HepG2 (cell line): ENCODE measurements around the gene ARHGDIA. TPM values are rescaled to one million over a fixed set of nuclear protein-coding genes. Genes with fewer than 3 reads are reported as not detected.

Source experiments
- CHD2 ChIP-seq: IDR thresholded peaks from 2 replicates; pipeline ENCODE4 v1.6.1; 2011; ENCODE audit warnings: low read depth, low read length, improper control_type of control experiment
- FOXP1 ChIP-seq, 2 experiments: fragments of 450-650 bp in 1 of 2; IDR thresholded peaks; 2 replicates each; pipeline ENCODE4 v1.6.1; 2017 to 2018; ENCODE audit warnings: antibody characterized with exemption in 1 of 2
- KMT2B ChIP-seq: IDR thresholded peaks from 2 replicates; pipeline ENCODE4 v1.6.1; 2016; ENCODE audit warnings: missing genetic modification reagents, missing compliant biosample characterization
- MAZ ChIP-seq, 2 experiments: sonication (generic) in 1 of 2; formaldehyde crosslinking in 1 of 2; IDR thresholded peaks; 2 replicates each; pipeline versions ENCODE4 v1.5.0 to v1.6.1; 2012 to 2020; ENCODE audit warnings: low read depth in 2 of 2, mild to moderate bottlenecking in 2 of 2, borderline replicate concordance in 1 of 2, improper control_type of control experiment in 1 of 2, low read length in 1 of 2, missing genetic modification reagents in 1 of 2, moderate library complexity in 1 of 2
- PAWR ChIP-seq: sonication (generic); formaldehyde crosslinking; IDR thresholded peaks from 2 replicates; pipeline ENCODE4 v1.4.0; 2020; ENCODE audit warnings: missing genetic modification reagents, mild to moderate bottlenecking, borderline replicate concordance
- SCMH1 ChIP-seq: sonication (generic); formaldehyde crosslinking; IDR thresholded peaks from 2 replicates; pipeline ENCODE4 v1.9.0; 2021; ENCODE audit warnings: missing genetic modification reagents, mild to moderate bottlenecking, borderline replicate concordance
- TCF7 ChIP-seq: sonication (generic); IDR thresholded peaks from 2 replicates; pipeline ENCODE4 v1.6.1; 2016; ENCODE audit warnings: antibody characterized with exemption, low read depth
- ZBTB7B ChIP-seq: sonication (generic); formaldehyde crosslinking; IDR thresholded peaks from 2 replicates; pipeline ENCODE4 v1.4.0; 2020; ENCODE audit warnings: missing genetic modification reagents
- ZMYM2 ChIP-seq: sonication (generic); formaldehyde crosslinking; IDR thresholded peaks from 2 replicates; pipeline ENCODE4 v1.8.0; 2022; ENCODE audit warnings: mild to moderate bottlenecking, missing genetic modification reagents
- ZNF329 ChIP-seq: sonication (generic); formaldehyde crosslinking; IDR thresholded peaks from 2 replicates; pipeline ENCODE4 v1.9.0; 2021; ENCODE audit warnings: low read depth, mild to moderate bottlenecking, missing genetic modification reagents
- ZNF431 ChIP-seq: sonication (generic); formaldehyde crosslinking; IDR thresholded peaks from 2 replicates; pipeline ENCODE4 v1.9.0; 2022; ENCODE audit warnings: missing genetic modification reagents, low read depth, mild to moderate bottlenecking, borderline replicate concordance
- ZNF530 ChIP-seq: sonication (generic); formaldehyde crosslinking; IDR thresholded peaks from 2 replicates; pipeline ENCODE4 v1.5.0; 2020; ENCODE audit warnings: low read depth, mild to moderate bottlenecking, missing genetic modification reagents
- ZNF577 ChIP-seq: sonication (generic); formaldehyde crosslinking; IDR thresholded peaks from 2 replicates; pipeline ENCODE4 v1.4.0; 2020; ENCODE audit warnings: mild to moderate bottlenecking, low read depth, missing genetic modification reagents, borderline replicate concordance
- ZNF883 ChIP-seq: sonication (generic); formaldehyde crosslinking; IDR thresholded peaks from 2 replicates; pipeline ENCODE4 v1.5.1; 2020; ENCODE audit warnings: mild to moderate bottlenecking, missing genetic modification reagents; ENCODE audit errors: not compliant biosample characterization
- polyA plus RNA-seq, 8 experiments: library from polyadenylated mRNA; depleted of rRNA in 3 of 8; stranded (reverse) in 7 of 8; unstranded in 1 of 8; fragments of >200 nt; fragmentation: Illumina TruSeq in 4 of 8; extraction: Trizol in 4 of 8; gene quantifications; 2 replicates each; pipeline versions ENCODE4 v1.2.1 to v1.2.3, GENCODE V29; 2011 to 2016; ENCODE audit warnings: low read depth in 4 of 8, missing spikeins in 1 of 8, mixed read lengths in 1 of 8; ENCODE audit not compliant: insufficient read depth in 1 of 8
- total RNA-seq, 5 experiments: library from RNA; depleted of rRNA; stranded (reverse); fragments of >200 nt; fragmentation: Illumina TruSeq; extraction: Trizol; gene quantifications; 2 replicates each; pipeline ENCODE4 v1.2.3, GENCODE V29; 2016; ENCODE audit warnings: low read depth in 1 of 5
- TF ChIP-seq, protein P1 (sequence below): sonication (generic); formaldehyde crosslinking; IDR thresholded peaks from 2 replicates; pipeline ENCODE4 v1.5.1; 2020; ENCODE audit warnings: mild to moderate bottlenecking, missing genetic modification reagents, moderate library complexity
- TF ChIP-seq, protein P2 (sequence below): sonication (generic); formaldehyde crosslinking; IDR thresholded peaks from 2 replicates; pipeline ENCODE4 v1.5.0; 2020; ENCODE audit warnings: mild to moderate bottlenecking, missing genetic modification reagents
- TF ChIP-seq, protein P3 (sequence below): IDR thresholded peaks from 2 replicates; pipeline ENCODE4 v1.6.1; 2012; ENCODE audit warnings: low read length, improper control_type of control experiment

Gene ARHGDIA
- total and polyA plus RNA-seq, 2 of the 13 experiments (the other 11 are each of a cell fraction or from before 2014, with no cell fraction given), result 40.0 to 64.0 TPM

DNA sequence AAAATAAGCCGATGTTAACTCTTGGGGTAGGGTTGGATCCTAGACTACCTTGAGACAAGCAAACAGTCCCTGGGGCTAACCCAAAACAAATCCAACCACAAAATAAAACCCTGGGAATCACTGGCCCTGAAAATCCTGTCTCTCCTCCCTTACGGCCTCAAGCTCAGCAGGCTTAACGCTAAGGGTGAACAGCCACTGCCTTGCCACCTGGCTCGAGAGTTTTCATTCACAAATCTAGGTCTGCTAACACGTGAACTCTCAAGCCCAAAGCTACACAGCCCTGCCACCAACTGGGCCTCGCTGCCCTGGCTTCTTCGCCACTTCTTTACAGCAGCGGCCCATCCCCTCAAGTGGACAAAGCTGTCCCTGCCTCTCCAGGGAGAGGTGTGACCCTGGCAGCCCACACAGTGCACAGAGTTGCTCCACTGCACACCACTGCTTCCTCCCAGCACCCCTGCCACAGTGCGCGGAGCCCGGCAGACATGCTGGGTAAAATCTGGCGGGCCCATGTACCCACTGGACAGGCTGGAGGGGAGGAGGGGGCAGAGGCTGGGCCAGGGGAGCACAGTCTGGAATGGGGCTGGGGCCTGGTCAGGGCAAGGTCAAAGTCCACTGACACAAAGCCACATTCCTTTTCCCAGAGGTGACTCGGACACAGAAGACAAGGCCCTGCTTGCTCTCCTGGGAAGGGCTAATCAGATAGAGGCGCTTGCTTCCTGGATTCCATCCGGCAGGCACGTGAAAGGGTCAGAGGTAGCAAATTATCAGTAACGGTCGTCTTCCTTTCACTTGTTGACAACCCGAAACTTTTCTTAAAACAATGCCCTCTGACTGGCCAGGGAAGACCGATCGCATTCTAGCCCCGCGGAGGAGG, 39.1 kb upstream of the ARHGDIA start (continued):
- TF ChIP-seq, protein P1, sequence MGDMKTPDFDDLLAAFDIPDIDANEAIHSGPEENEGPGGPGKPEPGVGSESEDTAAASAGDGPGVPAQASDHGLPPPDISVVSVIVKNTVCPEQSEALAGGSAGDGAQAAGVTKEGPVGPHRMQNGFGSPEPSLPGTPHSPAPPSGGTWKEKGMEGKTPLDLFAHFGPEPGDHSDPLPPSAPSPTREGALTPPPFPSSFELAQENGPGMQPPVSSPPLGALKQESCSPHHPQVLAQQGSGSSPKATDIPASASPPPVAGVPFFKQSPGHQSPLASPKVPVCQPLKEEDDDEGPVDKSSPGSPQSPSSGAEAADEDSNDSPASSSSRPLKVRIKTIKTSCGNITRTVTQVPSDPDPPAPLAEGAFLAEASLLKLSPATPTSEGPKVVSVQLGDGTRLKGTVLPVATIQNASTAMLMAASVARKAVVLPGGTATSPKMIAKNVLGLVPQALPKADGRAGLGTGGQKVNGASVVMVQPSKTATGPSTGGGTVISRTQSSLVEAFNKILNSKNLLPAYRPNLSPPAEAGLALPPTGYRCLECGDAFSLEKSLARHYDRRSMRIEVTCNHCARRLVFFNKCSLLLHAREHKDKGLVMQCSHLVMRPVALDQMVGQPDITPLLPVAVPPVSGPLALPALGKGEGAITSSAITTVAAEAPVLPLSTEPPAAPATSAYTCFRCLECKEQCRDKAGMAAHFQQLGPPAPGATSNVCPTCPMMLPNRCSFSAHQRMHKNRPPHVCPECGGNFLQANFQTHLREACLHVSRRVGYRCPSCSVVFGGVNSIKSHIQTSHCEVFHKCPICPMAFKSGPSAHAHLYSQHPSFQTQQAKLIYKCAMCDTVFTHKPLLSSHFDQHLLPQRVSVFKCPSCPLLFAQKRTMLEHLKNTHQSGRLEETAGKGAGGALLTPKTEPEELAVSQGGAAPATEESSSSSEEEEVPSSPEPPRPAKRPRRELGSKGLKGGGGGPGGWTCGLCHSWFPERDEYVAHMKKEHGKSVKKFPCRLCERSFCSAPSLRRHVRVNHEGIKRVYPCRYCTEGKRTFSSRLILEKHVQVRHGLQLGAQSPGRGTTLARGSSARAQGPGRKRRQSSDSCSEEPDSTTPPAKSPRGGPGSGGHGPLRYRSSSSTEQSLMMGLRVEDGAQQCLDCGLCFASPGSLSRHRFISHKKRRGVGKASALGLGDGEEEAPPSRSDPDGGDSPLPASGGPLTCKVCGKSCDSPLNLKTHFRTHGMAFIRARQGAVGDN (CRISPR knock-in tag), result peak; percentile 97
- TF ChIP-seq ZNF431 (CRISPR knock-in tag), result no peak
- TF ChIP-seq ZNF577 (CRISPR knock-in tag), result no peak
- no peak for TF ChIP-seq ZNF329 (CRISPR knock-in tag)
- TF ChIP-seq TCF7, result peak; percentile 19; the same call in 1 of the 2 replicates
- peak; percentile 51; the same call in 1 of the 2 replicates for TF ChIP-seq ZBTB7B (CRISPR knock-in tag)
- TF ChIP-seq CHD2, result peak; percentile 37; the same call in 1 of the 2 replicates
- 0 out of 2 replicates have a peak, but pooled peaks have one; percentile 54 for TF ChIP-seq PAWR
- no peak for TF ChIP-seq SCMH1 (CRISPR knock-in tag)
- peak; percentile 53 for TF ChIP-seq KMT2B
- TF ChIP-seq ZNF530 (CRISPR knock-in tag), result no peak
- no peak for TF ChIP-seq FOXP1 (IDR thresholded peaks at IDR 0.05)
- peak; percentile 49 for TF ChIP-seq FOXP1 (CRISPR knock-in tag; IDR thresholded peaks at IDR 0.05)
- TF ChIP-seq, protein P2, sequence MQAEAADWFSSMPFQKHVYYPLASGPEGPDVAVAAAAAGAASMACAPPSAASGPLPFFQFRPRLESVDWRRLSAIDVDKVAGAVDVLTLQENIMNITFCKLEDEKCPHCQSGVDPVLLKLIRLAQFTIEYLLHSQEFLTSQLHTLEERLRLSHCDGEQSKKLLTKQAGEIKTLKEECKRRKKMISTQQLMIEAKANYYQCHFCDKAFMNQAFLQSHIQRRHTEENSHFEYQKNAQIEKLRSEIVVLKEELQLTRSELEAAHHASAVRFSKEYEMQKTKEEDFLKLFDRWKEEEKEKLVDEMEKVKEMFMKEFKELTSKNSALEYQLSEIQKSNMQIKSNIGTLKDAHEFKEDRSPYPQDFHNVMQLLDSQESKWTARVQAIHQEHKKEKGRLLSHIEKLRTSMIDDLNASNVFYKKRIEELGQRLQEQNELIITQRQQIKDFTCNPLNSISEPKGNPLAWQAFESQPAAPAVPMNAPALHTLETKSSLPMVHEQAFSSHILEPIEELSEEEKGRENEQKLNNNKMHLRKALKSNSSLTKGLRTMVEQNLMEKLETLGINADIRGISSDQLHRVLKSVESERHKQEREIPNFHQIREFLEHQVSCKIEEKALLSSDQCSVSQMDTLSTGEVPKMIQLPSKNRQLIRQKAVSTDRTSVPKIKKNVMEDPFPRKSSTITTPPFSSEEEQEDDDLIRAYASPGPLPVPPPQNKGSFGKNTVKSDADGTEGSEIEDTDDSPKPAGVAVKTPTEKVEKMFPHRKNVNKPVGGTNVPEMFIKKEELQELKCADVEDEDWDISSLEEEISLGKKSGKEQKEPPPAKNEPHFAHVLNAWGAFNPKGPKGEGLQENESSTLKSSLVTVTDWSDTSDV (CRISPR knock-in tag), result peak; percentile 27; the same call in 1 of the 2 replicates
- TF ChIP-seq, protein P3, sequence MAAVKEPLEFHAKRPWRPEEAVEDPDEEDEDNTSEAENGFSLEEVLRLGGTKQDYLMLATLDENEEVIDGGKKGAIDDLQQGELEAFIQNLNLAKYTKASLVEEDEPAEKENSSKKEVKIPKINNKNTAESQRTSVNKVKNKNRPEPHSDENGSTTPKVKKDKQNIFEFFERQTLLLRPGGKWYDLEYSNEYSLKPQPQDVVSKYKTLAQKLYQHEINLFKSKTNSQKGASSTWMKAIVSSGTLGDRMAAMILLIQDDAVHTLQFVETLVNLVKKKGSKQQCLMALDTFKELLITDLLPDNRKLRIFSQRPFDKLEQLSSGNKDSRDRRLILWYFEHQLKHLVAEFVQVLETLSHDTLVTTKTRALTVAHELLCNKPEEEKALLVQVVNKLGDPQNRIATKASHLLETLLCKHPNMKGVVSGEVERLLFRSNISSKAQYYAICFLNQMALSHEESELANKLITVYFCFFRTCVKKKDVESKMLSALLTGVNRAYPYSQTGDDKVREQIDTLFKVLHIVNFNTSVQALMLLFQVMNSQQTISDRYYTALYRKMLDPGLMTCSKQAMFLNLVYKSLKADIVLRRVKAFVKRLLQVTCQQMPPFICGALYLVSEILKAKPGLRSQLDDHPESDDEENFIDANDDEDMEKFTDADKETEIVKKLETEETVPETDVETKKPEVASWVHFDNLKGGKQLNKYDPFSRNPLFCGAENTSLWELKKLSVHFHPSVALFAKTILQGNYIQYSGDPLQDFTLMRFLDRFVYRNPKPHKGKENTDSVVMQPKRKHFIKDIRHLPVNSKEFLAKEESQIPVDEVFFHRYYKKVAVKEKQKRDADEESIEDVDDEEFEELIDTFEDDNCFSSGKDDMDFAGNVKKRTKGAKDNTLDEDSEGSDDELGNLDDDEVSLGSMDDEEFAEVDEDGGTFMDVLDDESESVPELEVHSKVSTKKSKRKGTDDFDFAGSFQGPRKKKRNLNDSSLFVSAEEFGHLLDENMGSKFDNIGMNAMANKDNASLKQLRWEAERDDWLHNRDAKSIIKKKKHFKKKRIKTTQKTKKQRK, result no peak
- no peak for TF ChIP-seq ZMYM2 (CRISPR knock-in tag)
- TF ChIP-seq ZNF883 (CRISPR knock-in tag), result peak; percentile 45
- TF ChIP-seq MAZ (IDR thresholded peaks at IDR 0.05; ENCODE audit: borderline replicate concordance, low read depth, low read length), result peak; percentile 84
- TF ChIP-seq MAZ (CRISPR knock-in tag; IDR thresholded peaks at IDR 0.05; ENCODE audit: low read depth), result peak; percentile 85
